Measurements from ENCODE around the gene TSACC. TPM values are rescaled to one million over a fixed set of nuclear protein-coding genes. Genes with fewer than 3 reads are reported as not detected.
A peak's percentile ranks its signal among the peaks of the same experiment; 100 is the strongest.

TSACC gene
- total and polyA plus RNA-seq, 9 of the 15 experiments (the other 6 are each of a cell fraction or from before 2014, with no cell fraction given), result 0.45 to 7.4 (median 2.6) TPM

- TF ChIP-seq MGA (IDR thresholded peaks at IDR 0.05) (peak; percentile 48; the same call in 1 of the 2 replicates), FOXK2 (conservative IDR thresholded peaks at IDR 0.05 in 1 of 2, IDR thresholded peaks at IDR 0.05 in 1 of 2; ENCODE audit: low read depth in 2 of 2) (peak; percentile 4 to 21; a peak in 2 of 4 replicates), ZNF766 (CRISPR knock-in tag; conservative IDR thresholded peaks at IDR 0.05) (no peak; the same call in 1 of the 2 replicates), PHTF2 (CRISPR knock-in tag; IDR thresholded peaks at IDR 0.05) (no peak), HINFP (tag; conservative IDR thresholded peaks at IDR 0.05; ENCODE audit: low read depth) (no peak), ZFP91 (CRISPR knock-in tag; IDR thresholded peaks at IDR 0.05) (no peak), NCOA4 (IDR thresholded peaks at IDR 0.05; ENCODE audit: partially characterized antibody) (no peak), FOS (IDR thresholded peaks at IDR 0.05; ENCODE audit: extremely low read depth, insufficient read length) (peak; percentile 97), THAP7 (CRISPR knock-in tag; IDR thresholded peaks at IDR 0.05) (no peak), TRIM24 (IDR thresholded peaks at IDR 0.05) (no peak), HDAC2 (IDR thresholded peaks at IDR 0.05) (no peak; the same call in 1 of the 2 replicates), ZC3H4 (CRISPR knock-in tag; IDR thresholded peaks at IDR 0.05; ENCODE audit: borderline replicate concordance) (no peak)
These were observed at the start of gene TSACC, which contains the start of gene CCT3 (continued) for GRCh38 chr1:156338180-156338976.

Data from K562 (cell line).